Chondrocyte (in vitro differentiated cells): ENCODE measurements around the gene NHLRC4. TPM values are rescaled to one million over a fixed set of nuclear protein-coding genes. Genes with fewer than 3 reads are reported as not detected.

Experiments
- DNase-seq: peaks from one replicate; pipeline ENCODE4 v3.0.0; 2021; ENCODE audit warnings: mixed read lengths, low spot score
- H3K27ac Mint-ChIP-seq: one replicate; pipeline ENCODE4 v1.8.0; 2021; ENCODE audit warnings: mild to moderate bottlenecking, moderate library complexity, mixed read lengths; ENCODE audit not compliant: unreplicated experiment
- H3K27me3 Mint-ChIP-seq: 2 replicates; pipeline ENCODE4 v1.8.0; 2021; ENCODE audit warnings: low read depth, mixed read lengths
- H3K36me3 Mint-ChIP-seq: 2 replicates; pipeline ENCODE4 v1.8.0; 2021; ENCODE audit warnings: low read depth, mixed read lengths
- H3K4me1 Mint-ChIP-seq: 2 replicates; pipeline ENCODE4 v1.8.0; 2021; ENCODE audit warnings: low read depth, mild to moderate bottlenecking, mixed read lengths
- H3K4me3 Mint-ChIP-seq: one replicate; pipeline ENCODE4 v1.8.0; 2021; ENCODE audit warnings: mild to moderate bottlenecking, moderate library complexity, mixed read lengths; ENCODE audit not compliant: unreplicated experiment
- H3K9me3 Mint-ChIP-seq: 2 replicates; pipeline ENCODE4 v1.8.0; 2021; ENCODE audit warnings: low read depth, mixed read lengths
- CTCF ChIP-seq: fragments of 200-600 bp; sonication (generic); IDR thresholded peaks from 2 replicates; pipeline ENCODE4 v1.5.0; 2021; ENCODE audit warnings: antibody characterized with exemption, mild to moderate bottlenecking, moderate library complexity
- total RNA-seq: library from RNA; stranded (reverse); gene quantifications from 3 replicates; pipeline ENCODE4 v1.2.1, GENCODE V29; 2021

Gene NHLRC4
- total RNA-seq, 1 donor from 2014 or later, result not detected

- Mint-ChIP-seq H3K4me3 (no peak overlapping the region), H3K27me3 (peaks cover 11% of the 10 kb centered on the region), H3K4me1 (no peaks in the 10 kb centered on the region), H3K27ac (no peak overlapping the region), H3K36me3 (no peaks in the 10 kb centered on the region), H3K9me3 (no peaks in the 10 kb centered on the region)
- DNase-seq, result no peak
- no peak for TF ChIP-seq CTCF
Observed at GRCh38 chr16:559411-560203, 7.2 kb upstream of the NHLRC4 start.

GRCh38 chr16:560204-560700 is 6.6 kb upstream of the NHLRC4 start, which contains the start of gene PRR35:
Gene PRR35 (plus strand): TSS chr16:560394. CDS start chr16:563295, 2,901 bp downstream.
- Mint-ChIP-seq H3K27me3 (peaks cover 11% of the 10 kb centered on the region), H3K4me3 (no peak within 1 kb of the TSS), H3K4me1 (no peaks in the 10 kb centered on the region), H3K36me3 (no peaks in the 10 kb centered on the region), H3K9me3 (no peaks in the 10 kb centered on the region), H3K27ac (no peak within 1 kb of the TSS)
- no peak for TF ChIP-seq CTCF
- DNase-seq, result no peak

- no peak for DNase-seq
- no peak overlapping the region for H3K27ac Mint-ChIP-seq
- H3K4me1 Mint-ChIP-seq, result no peaks in the 10 kb centered on the region
- no peak overlapping the region for H3K4me3 Mint-ChIP-seq
- no peaks in the 10 kb centered on the region for H3K9me3 Mint-ChIP-seq
- H3K27me3 Mint-ChIP-seq, result peaks cover 11% of the 10 kb centered on the region
- H3K36me3 Mint-ChIP-seq, result no peaks in the 10 kb centered on the region
- TF ChIP-seq CTCF, result no peak
Observed at GRCh38 chr16:560701-561412, 5.9 kb upstream of the NHLRC4 start.

GRCh38 chr16:561413-561794 is 5.4 kb upstream of the NHLRC4 start:
- DNase-seq, result no peak
- Mint-ChIP-seq H3K27me3 (peaks cover 11% of the 10 kb centered on the region), H3K9me3 (no peaks in the 10 kb centered on the region), H3K36me3 (no peaks in the 10 kb centered on the region), H3K27ac (no peak overlapping the region), H3K4me1 (no peaks in the 10 kb centered on the region), H3K4me3 (no peak overlapping the region)
- no peak for TF ChIP-seq CTCF
